Measurements from ENCODE around the gene TLL1. TPM values are rescaled to one million over a fixed set of nuclear protein-coding genes. Genes with fewer than 3 reads are reported as not detected.

TLL1 gene
- total RNA-seq, 1 experiment from 2014 or later, result not detected

- Mint-ChIP-seq H3K4me3 (no peak overlapping the region), H3K27ac (no peak overlapping the region), H3K9me3 (peaks cover 4 to 5% of the 10 kb centered on the region in 2 experiments; a peak in 4 of 5 replicates), H3K36me3 (ENCODE audit: insufficient read depth in 1 of 3, low read depth in 3 of 3) (peaks cover 5% of the 10 kb centered on the region in 3 experiments; a peak in 5 of 7 replicates), H3K27me3 (ENCODE audit: low read depth) (no peaks in the 10 kb centered on the region; the same call in 1 of the 2 replicates), H3K4me1 (no peaks in the 10 kb centered on the region)
- Histone ChIP-seq H3K4me1 (ENCODE audit: insufficient read depth, low read length) (no peaks in the 10 kb centered on the region), H3K79me1 (ENCODE audit: insufficient read depth, low read depth, low read length, poor library complexity, severe bottlenecking) (no peaks in the 10 kb centered on the region), H4K91ac (ENCODE audit: insufficient read length, low read depth, low read length) (no peak overlapping the region), H3K79me2 (ENCODE audit: insufficient read depth, low read length) (no peaks in the 10 kb centered on the region), H4K20me1 (ENCODE audit: control insufficient read depth, insufficient read depth, insufficient read length) (no peaks in the 10 kb centered on the region), H2AK5ac (ENCODE audit: insufficient read length, low read length) (no peak overlapping the region), H3K4ac (ENCODE audit: low read depth, low read length) (no peak overlapping the region), H2BK5ac (ENCODE audit: insufficient read length, low read length) (no peak overlapping the region), H3K27ac (ENCODE audit: insufficient read length, low read depth, low read length) (no peak overlapping the region), H2BK20ac (ENCODE audit: low read depth, low read length, poor library complexity, severe bottlenecking) (no peak overlapping the region), H3K14ac (ENCODE audit: insufficient read depth, low read length) (no peak overlapping the region), H4K8ac (replicated peaks; ENCODE audit: insufficient read length, low read depth, low read length) (no peak overlapping the region), H2BK12ac (ENCODE audit: insufficient read length, low read depth, low read length) (no peak overlapping the region), H3K56ac (ENCODE audit: insufficient read length, low read depth, low read length) (no peak overlapping the region), H3K27me3 (ENCODE audit: insufficient read depth, low read length) (no peaks in the 10 kb centered on the region), H4K5ac (ENCODE audit: insufficient read length, low read depth, low read length) (no peak overlapping the region), H3K23me2 (ENCODE audit: insufficient read length, low read depth, low read length, poor library complexity, severe bottlenecking) (no peaks in the 10 kb centered on the region), H3K4me2 (ENCODE audit: insufficient read depth, insufficient read length, low read length) (no peak overlapping the region), H3K9ac (ENCODE audit: extremely low read depth, insufficient read length, low read length) (no peak overlapping the region), H3K18ac (ENCODE audit: insufficient read length, low read depth, low read length) (no peak overlapping the region), H2BK120ac (ENCODE audit: low read depth, low read length, poor library complexity, severe bottlenecking) (no peak overlapping the region), H3K23ac (ENCODE audit: insufficient read length, low read depth, low read length) (no peak overlapping the region), H2AFZ (ENCODE audit: low read length) (no peak overlapping the region), H3T11ph (ENCODE audit: low read length) (no peak overlapping the region), H2BK15ac (ENCODE audit: low read depth, low read length) (no peak overlapping the region), H3K9me3 (ENCODE audit: control insufficient read depth, low read depth, low read length) (no peaks in the 10 kb centered on the region)
- DNase-seq, result no peak
- TF ChIP-seq CTCF (conservative IDR thresholded peaks at IDR 0.05), result no peak
- no CpG with 5 or more reads among the region's 4 CpGs for WGBS (ENCODE audit: extremely low coverage, insufficient read length, low lambda C conversion rate)
Measured at GRCh38 chr4:166144607-166145006, 271.6 kb downstream of the TLL1 start.
